ENCODE results near the gene PLEKHA6.

The PLEKHA6 gene

DNA sequence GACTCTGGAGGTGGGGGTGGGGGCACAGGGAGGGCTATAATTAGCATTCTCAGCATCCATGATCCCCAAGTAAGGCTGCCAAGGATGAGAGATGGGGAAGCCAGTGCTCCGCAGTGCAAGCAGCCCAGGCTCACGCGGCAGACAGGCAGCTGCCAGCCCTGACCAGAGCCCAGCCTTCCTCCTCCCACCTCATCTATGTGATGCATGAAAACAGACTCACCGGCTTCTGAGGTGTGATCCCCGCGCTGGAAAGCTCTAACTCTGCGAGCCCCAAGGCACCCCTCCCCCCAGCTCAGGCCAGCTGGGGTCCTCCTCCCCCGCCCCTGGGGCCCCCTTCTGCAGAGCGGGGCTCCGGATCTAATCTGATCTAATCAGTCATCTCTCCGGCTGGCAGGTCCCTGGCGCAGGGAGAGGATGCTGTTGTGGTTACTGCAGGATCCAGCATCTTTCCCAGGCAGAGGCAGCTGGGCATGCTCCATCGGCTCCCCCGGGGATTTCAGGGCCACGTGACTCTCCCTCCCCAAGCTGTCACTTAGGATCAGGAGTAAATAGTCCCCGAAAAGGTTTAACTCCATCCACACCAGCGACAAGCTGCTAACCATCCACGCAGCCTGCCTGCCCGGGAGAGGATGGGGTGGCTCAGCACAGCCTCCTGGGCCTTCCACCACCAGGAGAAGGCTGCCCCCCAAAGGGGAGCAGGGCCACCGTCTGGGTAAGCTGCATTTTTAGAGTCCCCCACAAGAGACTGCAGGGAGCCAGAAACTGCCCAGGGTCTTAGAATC is at the start of gene PLEKHA6:
Gene PLEKHA6, minus strand, starts transcription at position 456 of the 782 bp plus-strand sequence. CDS start 86,202 bp downstream, outside the sequence.
- Histone ChIP-seq H3K36me3 (ENCODE audit: insufficient read depth) (no peaks in the 10 kb centered on the region), H3K27me3 (ENCODE audit: insufficient read depth, low read depth) (peaks cover 6% of the 10 kb centered on the region; the same call in 1 of the 2 replicates), H2AFZ (ENCODE audit: low read depth) (no peak within 1 kb of the TSS), H3K4me1 (ENCODE audit: low read depth, poor library complexity, severe bottlenecking) (peaks cover 9% of the 10 kb centered on the region), H3K79me2 (ENCODE audit: insufficient read depth, low read depth) (no peaks in the 10 kb centered on the region), H4K20me1 (ENCODE audit: insufficient read depth) (no peaks in the 10 kb centered on the region), H3K4me3 (IDR thresholded peaks at IDR 0.05; ENCODE audit: insufficient read depth, low read depth, low read length) (no peak within 1 kb of the TSS), H3K9ac (no peak within 1 kb of the TSS), H3K27ac (no peak within 1 kb of the TSS), H3K4me2 (no peak within 1 kb of the TSS)
- TF ChIP-seq CTCF (conservative IDR thresholded peaks at IDR 0.05; ENCODE audit: low read depth, low read length) = no peak

GRCh38 chr1:204409123-204409522 is 49.4 kb upstream of the PLEKHA6 start:
- peaks cover 75% of the 10 kb centered on the region for H3K79me2 ChIP-seq (ENCODE audit: insufficient read depth, low read depth)
- H3K4me1 ChIP-seq (ENCODE audit: low read depth, poor library complexity, severe bottlenecking) = peaks cover 29% of the 10 kb centered on the region
- peak overlapping the region; percentile 94; the same call in 1 of the 2 replicates for H3K9ac ChIP-seq
- H3K36me3 ChIP-seq (ENCODE audit: insufficient read depth) = peaks cover 14% of the 10 kb centered on the region; the same call in 1 of the 2 replicates
- no peak for TF ChIP-seq CTCF (conservative IDR thresholded peaks at IDR 0.05; ENCODE audit: low read depth, low read length)
- no peaks in the 10 kb centered on the region for H3K27me3 ChIP-seq (ENCODE audit: insufficient read depth, low read depth)
- H4K20me1 ChIP-seq (ENCODE audit: insufficient read depth) = peaks cover 62% of the 10 kb centered on the region
- peak overlapping the region; percentile 74 for H3K4me2 ChIP-seq
- no peak overlapping the region for H3K27ac ChIP-seq
- H2AFZ ChIP-seq (ENCODE audit: low read depth) = no peak overlapping the region
- peak overlapping the region; percentile 91 for H3K4me3 ChIP-seq (IDR thresholded peaks at IDR 0.05; ENCODE audit: insufficient read depth, low read depth, low read length)

DNA sequence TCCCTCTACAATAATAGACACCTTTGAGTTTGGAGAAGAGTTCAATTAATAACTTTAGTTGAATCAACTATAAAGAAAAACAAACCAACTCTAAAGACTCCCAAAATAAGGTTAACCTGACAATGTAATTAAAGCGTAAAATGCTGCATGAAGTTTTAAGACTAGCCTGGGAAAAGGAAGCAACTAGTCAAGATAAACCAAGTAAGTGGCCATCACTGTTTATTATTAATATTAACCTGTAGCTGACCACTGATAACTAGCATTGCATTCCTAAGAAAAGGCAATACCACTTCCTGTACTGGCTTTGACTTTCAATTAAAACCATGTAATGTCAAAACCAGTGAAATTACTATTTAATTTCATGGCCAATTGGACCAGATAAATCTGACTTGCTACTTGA is 48.9 kb upstream of the PLEKHA6 start:
- Histone ChIP-seq H3K27ac (no peak overlapping the region), H2AFZ (ENCODE audit: low read depth) (no peak overlapping the region), H4K20me1 (ENCODE audit: insufficient read depth) (peaks cover 67% of the 10 kb centered on the region)

DNA sequence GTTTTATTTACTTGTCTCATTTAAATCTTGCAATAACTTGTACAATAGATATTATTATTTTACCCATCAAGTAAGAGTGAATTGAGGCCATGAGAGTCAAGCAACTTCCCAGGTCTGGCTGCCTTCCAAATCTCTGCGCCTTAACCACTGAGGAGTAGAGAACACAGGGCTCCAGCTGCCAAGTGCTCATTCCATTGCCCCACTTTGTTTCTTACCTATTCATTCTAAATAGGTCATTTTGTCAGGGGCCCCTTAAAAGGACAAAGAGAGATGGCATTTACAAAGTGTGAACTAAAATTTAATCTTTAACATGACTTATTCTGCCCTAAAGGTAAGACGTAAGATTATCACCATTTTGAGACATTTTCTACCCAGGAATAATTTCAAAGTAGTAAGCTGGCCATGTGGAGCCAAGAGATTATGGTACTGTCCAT is 48.4 kb upstream of the PLEKHA6 start:
- peak overlapping the region; percentile 91 for H3K4me3 ChIP-seq (IDR thresholded peaks at IDR 0.05; ENCODE audit: insufficient read depth, low read depth, low read length)
- TF ChIP-seq CTCF (conservative IDR thresholded peaks at IDR 0.05; ENCODE audit: low read depth, low read length) = no peak
- H3K36me3 ChIP-seq (ENCODE audit: insufficient read depth) = peaks cover 14% of the 10 kb centered on the region; the same call in 1 of the 2 replicates
- peaks cover 29% of the 10 kb centered on the region for H3K4me1 ChIP-seq (ENCODE audit: low read depth, poor library complexity, severe bottlenecking)
- no peaks in the 10 kb centered on the region for H3K27me3 ChIP-seq (ENCODE audit: insufficient read depth, low read depth)
- no peak overlapping the region for H3K27ac ChIP-seq
- H4K20me1 ChIP-seq (ENCODE audit: insufficient read depth) = peaks cover 69% of the 10 kb centered on the region
- peaks cover 84% of the 10 kb centered on the region for H3K79me2 ChIP-seq (ENCODE audit: insufficient read depth, low read depth)
- peak overlapping the region; percentile 94; the same call in 1 of the 2 replicates for H3K9ac ChIP-seq
- H2AFZ ChIP-seq (ENCODE audit: low read depth) = no peak overlapping the region
- peak overlapping the region; percentile 74 for H3K4me2 ChIP-seq

More for the DNA sequence above, 48.9 kb upstream of the PLEKHA6 start:
- H3K79me2 ChIP-seq (ENCODE audit: insufficient read depth, low read depth) = peaks cover 80% of the 10 kb centered on the region
- H3K4me1 ChIP-seq (ENCODE audit: low read depth, poor library complexity, severe bottlenecking) = peaks cover 29% of the 10 kb centered on the region
- peaks cover 14% of the 10 kb centered on the region; the same call in 1 of the 2 replicates for H3K36me3 ChIP-seq (ENCODE audit: insufficient read depth)
- no peak for TF ChIP-seq CTCF (conservative IDR thresholded peaks at IDR 0.05; ENCODE audit: low read depth, low read length)
- H3K4me2 ChIP-seq = peak overlapping the region; percentile 74
- peak overlapping the region; percentile 91 for H3K4me3 ChIP-seq (IDR thresholded peaks at IDR 0.05; ENCODE audit: insufficient read depth, low read depth, low read length)
- H3K9ac ChIP-seq = peak overlapping the region; percentile 94; the same call in 1 of the 2 replicates
- H3K27me3 ChIP-seq (ENCODE audit: insufficient read depth, low read depth) = no peaks in the 10 kb centered on the region

All from KMS-11 (cell line).